ENCODE data around the gene EIF4EBP3. TPM values are rescaled to one million over a fixed set of nuclear protein-coding genes. Genes with fewer than 3 reads are reported as not detected.
A peak's percentile ranks its signal among the peaks of the same experiment; 100 is the strongest.

Gene EIF4EBP3
- total and polyA plus RNA-seq, 2 of the 4 experiments (the other 2 are of a cell fraction): 0.36 to 2.1 TPM

DNA sequence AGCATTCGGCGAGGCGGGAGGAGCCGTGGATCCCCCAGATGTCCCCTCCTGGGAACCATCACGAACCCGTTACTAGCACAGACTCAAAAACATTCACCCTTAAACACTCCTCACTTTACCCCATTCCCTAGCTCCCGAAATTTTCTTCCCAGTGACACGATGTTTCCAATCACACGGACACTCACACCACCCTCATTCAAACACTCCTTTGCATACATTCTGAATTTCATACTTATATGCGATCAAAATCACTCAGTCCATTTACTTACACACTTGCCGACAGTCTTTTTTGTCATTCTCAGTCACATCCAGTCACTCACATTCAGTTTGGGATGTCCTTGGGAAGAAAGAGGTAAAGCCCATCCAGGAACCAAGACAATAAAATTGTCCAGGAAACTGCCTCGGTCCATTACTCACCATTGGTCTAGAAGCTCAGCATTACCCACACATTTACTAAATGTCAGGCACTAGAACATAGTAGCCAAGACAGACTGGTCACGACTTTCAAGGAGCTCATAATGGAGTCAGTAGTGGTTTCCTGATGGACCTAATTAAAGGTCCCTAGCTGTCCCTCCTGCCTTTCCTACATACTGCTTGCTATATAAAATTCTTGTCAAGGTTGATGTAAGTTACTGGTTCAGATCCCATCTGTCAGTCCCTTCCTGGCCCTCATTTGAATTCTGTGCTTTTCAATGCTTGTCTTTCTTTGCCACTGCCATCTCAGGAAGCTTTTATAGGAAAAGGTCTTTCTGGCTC lies 17.7 kb downstream of the EIF4EBP3 start:
- Histone ChIP-seq H2BK120ac (ENCODE audit: low read depth, low read length) (peak overlapping the region; percentile 30), H3K27ac (ENCODE audit: insufficient read depth, low read length) (peak overlapping the region; percentile 83), H3K9ac (ENCODE audit: low read depth, low read length) (peak overlapping the region; percentile 89), H3K56ac (ENCODE audit: extremely low read depth, insufficient read depth, low read length) (peak overlapping the region; percentile 86), H3K79me1 (ENCODE audit: low read depth in 1 of 2, low read length in 2 of 2) (peaks cover 27 to 54% of the 10 kb centered on the region in 2 experiments), H3K14ac (replicated peaks; ENCODE audit: low read depth, low read length) (peak overlapping the region; percentile 91), H4K5ac (ENCODE audit: low read depth, low read length) (peak overlapping the region; percentile 81), H2BK20ac (ENCODE audit: low read depth, low read length) (no peak overlapping the region; the same call in 1 of the 2 replicates), H3K9me1 (ENCODE audit: insufficient read depth, low read length) (peaks cover 17% of the 10 kb centered on the region), H4K91ac (ENCODE audit: insufficient read depth, low read depth, low read length) (peak overlapping the region; percentile 85), H3K36me3 (ENCODE audit: control insufficient read depth, insufficient read depth, low read length) (peaks cover 34% of the 10 kb centered on the region), H2BK5ac (ENCODE audit: low read depth, low read length, poor library complexity, severe bottlenecking) (peak overlapping the region; percentile 55), H3K23ac (ENCODE audit: low read depth, low read length) (peak overlapping the region; percentile 86), H3K4me2 (ENCODE audit: low read depth, low read length) (peak overlapping the region; percentile 82), H2AFZ (replicated peaks; ENCODE audit: low read length, poor library complexity) (peak overlapping the region; percentile 97), H3K4ac (ENCODE audit: low read depth, low read length) (peak overlapping the region; percentile 91), H4K20me1 (ENCODE audit: insufficient read depth, low read length) (no peaks in the 10 kb centered on the region), H3K4me1 (ENCODE audit: control insufficient read depth, insufficient read depth, low read length) (peaks cover 8% of the 10 kb centered on the region), H3K4me3 (ENCODE audit: insufficient read depth, low read depth, low read length) (peak overlapping the region; percentile 82), H2BK15ac (ENCODE audit: low read depth, low read length) (peak overlapping the region; percentile 53; the same call in 2 of the 3 replicates), H2AK5ac (ENCODE audit: low read depth, low read length) (peak overlapping the region; percentile 79), H3K27me3 (ENCODE audit: control insufficient read depth, insufficient read depth, low read length) (no peaks in the 10 kb centered on the region), H4K8ac (ENCODE audit: low read depth in 2 of 2, low read length in 2 of 2) (peak overlapping the region; percentile 83 to 94), H3K9me3 (ENCODE audit: control insufficient read depth, insufficient read depth, low read length) (no peaks in the 10 kb centered on the region), H3K18ac (ENCODE audit: low read depth, low read length) (peak overlapping the region; percentile 40), H2AK9ac (replicated peaks; ENCODE audit: low read depth, low read length, poor library complexity) (peak overlapping the region; percentile 95)
- peak; percentile 33 for DNase-seq
- in situ Hi-C loops (cut with MboI; ENCODE audit: low sequenced_read_pairs) (no loop called here), intact Hi-C loops (cut with micrococcal nuclease) (no loop called here), dilution Hi-C loops (cut with HindIII; ENCODE audit: low sequenced_read_pairs, unreplicated experiment) (no loop called here)
- CTCF ChIA-PET: no interaction called here
- no peak; the same call in 1 of the 2 replicates for ATAC-seq (ENCODE audit: low read depth)
- POLR2A ChIA-PET (ENCODE audit: unreplicated experiment): interaction anchor here (1.3 kb wide), 1 partner anchor 8 kb away, joined by 3 read pairs; the partner anchor contains the start of gene SRA1
- TF ChIP-seq CHD1 (IDR thresholded peaks at IDR 0.05; ENCODE audit: low read depth, low read length) (no peak), RFX5 (IDR thresholded peaks at IDR 0.05; ENCODE audit: low read depth, low read length) (no peak), RAD21 (IDR thresholded peaks at IDR 0.05; ENCODE audit: low read length) (no peak), MXI1 (IDR thresholded peaks at IDR 0.05; ENCODE audit: borderline replicate concordance, low read depth, low read length) (no peak), NFE2L2 (IDR thresholded peaks at IDR 0.05; ENCODE audit: low read depth, low read length) (no peak), RCOR1 (IDR thresholded peaks at IDR 0.05; ENCODE audit: insufficient replicate concordance, low read length) (no peak), CEBPB (IDR thresholded peaks at IDR 0.05; ENCODE audit: low read depth, low read length) (no peak)
- BruUV-seq (replicated peaks): no TSS peak
- WGBS, 2 experiments (ENCODE audit: extremely low coverage in 2 of 2, insufficient read length in 1 of 2): 0% methylated on average over 5 of the region's 13 CpGs; no CpG with 5 or more reads in 1 of the 2 experiments
